ENCODE measurements around the gene OSBP2. TPM values are rescaled to one million over a fixed set of nuclear protein-coding genes. Genes with fewer than 3 reads are reported as not detected.

OSBP2 gene
- total and polyA plus RNA-seq, 2 experiments from 2014 or later, result 2.1 to 2.9 TPM

DNA sequence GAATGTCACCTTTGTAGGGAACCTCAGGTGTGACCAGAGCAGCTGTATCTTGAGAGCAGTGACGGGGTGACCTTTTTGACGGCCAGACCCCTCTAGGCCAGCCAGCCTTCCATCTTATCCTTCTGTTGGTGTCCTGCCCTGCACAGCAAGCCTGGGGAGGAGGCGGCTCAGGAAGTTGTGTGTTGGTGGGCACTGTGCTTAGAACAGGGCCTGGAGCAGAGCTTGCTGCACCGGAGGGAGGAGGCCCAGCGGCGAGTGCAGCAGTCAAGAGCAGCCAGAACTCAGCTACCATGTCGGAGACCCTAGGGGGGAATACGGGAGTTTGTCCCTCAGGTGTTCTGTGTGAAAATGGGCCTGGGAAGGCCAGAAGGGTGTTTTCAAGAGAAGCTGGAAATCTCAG, 129.4 kb downstream of the OSBP2 start:
- Histone ChIP-seq H3K4me1 (ENCODE audit: insufficient read depth) (peaks cover 5% of the 10 kb centered on the region; the same call in 1 of the 2 replicates), H3F3A (replicated peaks; ENCODE audit: low read depth) (no peaks in the 10 kb centered on the region), H2AFZ (no peak overlapping the region), H3K4me2 (no peak overlapping the region), H3K27me3 (ENCODE audit: insufficient read depth) (peaks cover 41% of the 10 kb centered on the region), H3K4me3 (no peak overlapping the region), H3K79me2 (replicated peaks; ENCODE audit: insufficient read depth) (no peaks in the 10 kb centered on the region), H4K20me1 (replicated peaks; ENCODE audit: insufficient read depth) (no peaks in the 10 kb centered on the region), H3K27ac (ENCODE audit: low read depth) (no peak overlapping the region), H3K9me2 (ENCODE audit: insufficient read depth) (no peaks in the 10 kb centered on the region), H3K36me3 (ENCODE audit: insufficient read depth) (no peaks in the 10 kb centered on the region)
- Mint-ChIP-seq H3K27ac (no peak overlapping the region), H3K27me3 (ENCODE audit: insufficient read depth, low read depth, poor library complexity) (peaks cover 30% of the 10 kb centered on the region), H3K36me3 (ENCODE audit: low read depth) (no peaks in the 10 kb centered on the region), H3K4me3 (no peak overlapping the region), H3K9me3 (no peaks in the 10 kb centered on the region), H3K4me1 (no peaks in the 10 kb centered on the region)
- ATAC-seq, result no peak
- TF ChIP-seq CREB1 (CRISPR knock-in tag; IDR thresholded peaks at IDR 0.05; ENCODE audit: low read depth) (no peak), STAT1 (IDR thresholded peaks at IDR 0.05; ENCODE audit: unreplicated experiment) (no peak), ZNF114 (CRISPR knock-in tag; IDR thresholded peaks at IDR 0.05) (no peak), ZNF331 (CRISPR knock-in tag; IDR thresholded peaks at IDR 0.05; ENCODE audit: low read depth) (no peak), POLR2AphosphoS5 (IDR thresholded peaks at IDR 0.05; ENCODE audit: low read depth) (no peak), EZH2phosphoT487 (IDR thresholded peaks at IDR 0.05; ENCODE audit: unreplicated experiment) (no peak), EZH2 (IDR thresholded peaks at IDR 0.05; ENCODE audit: low read depth, unreplicated experiment) (no peak), JUNB (IDR thresholded peaks at IDR 0.05; ENCODE audit: unreplicated experiment) (no peak), NANOG (IDR thresholded peaks at IDR 0.05; ENCODE audit: borderline replicate concordance) (no peak)
- TF ChIP-seq, protein P1, sequence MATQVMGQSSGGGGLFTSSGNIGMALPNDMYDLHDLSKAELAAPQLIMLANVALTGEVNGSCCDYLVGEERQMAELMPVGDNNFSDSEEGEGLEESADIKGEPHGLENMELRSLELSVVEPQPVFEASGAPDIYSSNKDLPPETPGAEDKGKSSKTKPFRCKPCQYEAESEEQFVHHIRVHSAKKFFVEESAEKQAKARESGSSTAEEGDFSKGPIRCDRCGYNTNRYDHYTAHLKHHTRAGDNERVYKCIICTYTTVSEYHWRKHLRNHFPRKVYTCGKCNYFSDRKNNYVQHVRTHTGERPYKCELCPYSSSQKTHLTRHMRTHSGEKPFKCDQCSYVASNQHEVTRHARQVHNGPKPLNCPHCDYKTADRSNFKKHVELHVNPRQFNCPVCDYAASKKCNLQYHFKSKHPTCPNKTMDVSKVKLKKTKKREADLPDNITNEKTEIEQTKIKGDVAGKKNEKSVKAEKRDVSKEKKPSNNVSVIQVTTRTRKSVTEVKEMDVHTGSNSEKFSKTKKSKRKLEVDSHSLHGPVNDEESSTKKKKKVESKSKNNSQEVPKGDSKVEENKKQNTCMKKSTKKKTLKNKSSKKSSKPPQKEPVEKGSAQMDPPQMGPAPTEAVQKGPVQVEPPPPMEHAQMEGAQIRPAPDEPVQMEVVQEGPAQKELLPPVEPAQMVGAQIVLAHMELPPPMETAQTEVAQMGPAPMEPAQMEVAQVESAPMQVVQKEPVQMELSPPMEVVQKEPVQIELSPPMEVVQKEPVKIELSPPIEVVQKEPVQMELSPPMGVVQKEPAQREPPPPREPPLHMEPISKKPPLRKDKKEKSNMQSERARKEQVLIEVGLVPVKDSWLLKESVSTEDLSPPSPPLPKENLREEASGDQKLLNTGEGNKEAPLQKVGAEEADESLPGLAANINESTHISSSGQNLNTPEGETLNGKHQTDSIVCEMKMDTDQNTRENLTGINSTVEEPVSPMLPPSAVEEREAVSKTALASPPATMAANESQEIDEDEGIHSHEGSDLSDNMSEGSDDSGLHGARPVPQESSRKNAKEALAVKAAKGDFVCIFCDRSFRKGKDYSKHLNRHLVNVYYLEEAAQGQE (IDR thresholded peaks at IDR 0.05; ENCODE audit: unreplicated experiment), result no peak
- TF ChIP-seq, protein P2, sequence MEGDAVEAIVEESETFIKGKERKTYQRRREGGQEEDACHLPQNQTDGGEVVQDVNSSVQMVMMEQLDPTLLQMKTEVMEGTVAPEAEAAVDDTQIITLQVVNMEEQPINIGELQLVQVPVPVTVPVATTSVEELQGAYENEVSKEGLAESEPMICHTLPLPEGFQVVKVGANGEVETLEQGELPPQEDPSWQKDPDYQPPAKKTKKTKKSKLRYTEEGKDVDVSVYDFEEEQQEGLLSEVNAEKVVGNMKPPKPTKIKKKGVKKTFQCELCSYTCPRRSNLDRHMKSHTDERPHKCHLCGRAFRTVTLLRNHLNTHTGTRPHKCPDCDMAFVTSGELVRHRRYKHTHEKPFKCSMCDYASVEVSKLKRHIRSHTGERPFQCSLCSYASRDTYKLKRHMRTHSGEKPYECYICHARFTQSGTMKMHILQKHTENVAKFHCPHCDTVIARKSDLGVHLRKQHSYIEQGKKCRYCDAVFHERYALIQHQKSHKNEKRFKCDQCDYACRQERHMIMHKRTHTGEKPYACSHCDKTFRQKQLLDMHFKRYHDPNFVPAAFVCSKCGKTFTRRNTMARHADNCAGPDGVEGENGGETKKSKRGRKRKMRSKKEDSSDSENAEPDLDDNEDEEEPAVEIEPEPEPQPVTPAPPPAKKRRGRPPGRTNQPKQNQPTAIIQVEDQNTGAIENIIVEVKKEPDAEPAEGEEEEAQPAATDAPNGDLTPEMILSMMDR (conservative IDR thresholded peaks at IDR 0.05; ENCODE audit: low read depth in 2 of 2), result no peak
- TF ChIP-seq, protein P3, sequence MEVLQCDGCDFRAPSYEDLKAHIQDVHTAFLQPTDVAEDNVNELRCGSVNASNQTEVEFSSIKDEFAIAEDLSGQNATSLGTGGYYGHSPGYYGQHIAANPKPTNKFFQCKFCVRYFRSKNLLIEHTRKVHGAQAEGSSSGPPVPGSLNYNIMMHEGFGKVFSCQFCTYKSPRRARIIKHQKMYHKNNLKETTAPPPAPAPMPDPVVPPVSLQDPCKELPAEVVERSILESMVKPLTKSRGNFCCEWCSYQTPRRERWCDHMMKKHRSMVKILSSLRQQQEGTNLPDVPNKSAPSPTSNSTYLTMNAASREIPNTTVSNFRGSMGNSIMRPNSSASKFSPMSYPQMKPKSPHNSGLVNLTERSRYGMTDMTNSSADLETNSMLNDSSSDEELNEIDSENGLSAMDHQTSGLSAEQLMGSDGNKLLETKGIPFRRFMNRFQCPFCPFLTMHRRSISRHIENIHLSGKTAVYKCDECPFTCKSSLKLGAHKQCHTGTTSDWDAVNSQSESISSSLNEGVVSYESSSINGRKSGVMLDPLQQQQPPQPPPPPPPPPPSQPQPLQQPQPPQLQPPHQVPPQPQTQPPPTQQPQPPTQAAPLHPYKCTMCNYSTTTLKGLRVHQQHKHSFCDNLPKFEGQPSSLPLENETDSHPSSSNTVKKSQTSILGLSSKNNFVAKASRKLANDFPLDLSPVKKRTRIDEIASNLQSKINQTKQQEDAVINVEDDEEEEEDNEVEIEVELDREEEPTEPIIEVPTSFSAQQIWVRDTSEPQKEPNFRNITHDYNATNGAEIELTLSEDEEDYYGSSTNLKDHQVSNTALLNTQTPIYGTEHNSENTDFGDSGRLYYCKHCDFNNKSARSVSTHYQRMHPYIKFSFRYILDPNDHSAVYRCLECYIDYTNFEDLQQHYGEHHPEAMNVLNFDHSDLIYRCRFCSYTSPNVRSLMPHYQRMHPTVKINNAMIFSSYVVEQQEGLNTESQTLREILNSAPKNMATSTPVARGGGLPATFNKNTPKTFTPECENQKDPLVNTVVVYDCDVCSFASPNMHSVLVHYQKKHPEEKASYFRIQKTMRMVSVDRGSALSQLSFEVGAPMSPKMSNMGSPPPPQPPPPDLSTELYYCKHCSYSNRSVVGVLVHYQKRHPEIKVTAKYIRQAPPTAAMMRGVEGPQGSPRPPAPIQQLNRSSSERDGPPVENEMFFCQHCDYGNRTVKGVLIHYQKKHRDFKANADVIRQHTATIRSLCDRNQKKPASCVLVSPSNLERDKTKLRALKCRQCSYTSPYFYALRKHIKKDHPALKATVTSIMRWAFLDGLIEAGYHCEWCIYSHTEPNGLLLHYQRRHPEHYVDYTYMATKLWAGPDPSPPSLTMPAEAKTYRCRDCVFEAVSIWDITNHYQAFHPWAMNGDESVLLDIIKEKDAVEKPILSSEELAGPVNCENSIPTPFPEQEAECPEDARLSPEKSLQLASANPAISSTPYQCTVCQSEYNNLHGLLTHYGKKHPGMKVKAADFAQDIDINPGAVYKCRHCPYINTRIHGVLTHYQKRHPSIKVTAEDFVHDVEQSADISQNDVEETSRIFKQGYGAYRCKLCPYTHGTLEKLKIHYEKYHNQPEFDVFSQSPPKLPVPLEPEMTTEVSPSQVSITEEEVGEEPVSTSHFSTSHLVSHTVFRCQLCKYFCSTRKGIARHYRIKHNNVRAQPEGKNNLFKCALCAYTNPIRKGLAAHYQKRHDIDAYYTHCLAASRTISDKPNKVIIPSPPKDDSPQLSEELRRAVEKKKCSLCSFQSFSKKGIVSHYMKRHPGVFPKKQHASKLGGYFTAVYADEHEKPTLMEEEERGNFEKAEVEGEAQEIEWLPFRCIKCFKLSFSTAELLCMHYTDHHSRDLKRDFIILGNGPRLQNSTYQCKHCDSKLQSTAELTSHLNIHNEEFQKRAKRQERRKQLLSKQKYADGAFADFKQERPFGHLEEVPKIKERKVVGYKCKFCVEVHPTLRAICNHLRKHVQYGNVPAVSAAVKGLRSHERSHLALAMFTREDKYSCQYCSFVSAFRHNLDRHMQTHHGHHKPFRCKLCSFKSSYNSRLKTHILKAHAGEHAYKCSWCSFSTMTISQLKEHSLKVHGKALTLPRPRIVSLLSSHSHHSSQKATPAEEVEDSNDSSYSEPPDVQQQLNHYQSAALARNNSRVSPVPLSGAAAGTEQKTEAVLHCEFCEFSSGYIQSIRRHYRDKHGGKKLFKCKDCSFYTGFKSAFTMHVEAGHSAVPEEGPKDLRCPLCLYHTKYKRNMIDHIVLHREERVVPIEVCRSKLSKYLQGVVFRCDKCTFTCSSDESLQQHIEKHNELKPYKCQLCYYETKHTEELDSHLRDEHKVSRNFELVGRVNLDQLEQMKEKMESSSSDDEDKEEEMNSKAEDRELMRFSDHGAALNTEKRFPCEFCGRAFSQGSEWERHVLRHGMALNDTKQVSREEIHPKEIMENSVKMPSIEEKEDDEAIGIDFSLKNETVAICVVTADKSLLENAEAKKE (CRISPR knock-in tag; IDR thresholded peaks at IDR 0.05), result no peak
- TF ChIP-seq, protein P4, sequence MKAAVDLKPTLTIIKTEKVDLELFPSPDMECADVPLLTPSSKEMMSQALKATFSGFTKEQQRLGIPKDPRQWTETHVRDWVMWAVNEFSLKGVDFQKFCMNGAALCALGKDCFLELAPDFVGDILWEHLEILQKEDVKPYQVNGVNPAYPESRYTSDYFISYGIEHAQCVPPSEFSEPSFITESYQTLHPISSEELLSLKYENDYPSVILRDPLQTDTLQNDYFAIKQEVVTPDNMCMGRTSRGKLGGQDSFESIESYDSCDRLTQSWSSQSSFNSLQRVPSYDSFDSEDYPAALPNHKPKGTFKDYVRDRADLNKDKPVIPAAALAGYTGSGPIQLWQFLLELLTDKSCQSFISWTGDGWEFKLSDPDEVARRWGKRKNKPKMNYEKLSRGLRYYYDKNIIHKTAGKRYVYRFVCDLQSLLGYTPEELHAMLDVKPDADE (IDR thresholded peaks at IDR 0.05), result no peak
- DNase-seq (ENCODE audit: low spot score), result no peak
